ENCODE data around the gene ADAM10. TPM values are rescaled to one million over a fixed set of nuclear protein-coding genes. Genes with fewer than 3 reads are reported as not detected.

ADAM10 gene
- polyA plus RNA-seq, 1 donor (not counting 4 experiments of a cell fraction or from before 2014, with no cell fraction given): 198 TPM

DNA sequence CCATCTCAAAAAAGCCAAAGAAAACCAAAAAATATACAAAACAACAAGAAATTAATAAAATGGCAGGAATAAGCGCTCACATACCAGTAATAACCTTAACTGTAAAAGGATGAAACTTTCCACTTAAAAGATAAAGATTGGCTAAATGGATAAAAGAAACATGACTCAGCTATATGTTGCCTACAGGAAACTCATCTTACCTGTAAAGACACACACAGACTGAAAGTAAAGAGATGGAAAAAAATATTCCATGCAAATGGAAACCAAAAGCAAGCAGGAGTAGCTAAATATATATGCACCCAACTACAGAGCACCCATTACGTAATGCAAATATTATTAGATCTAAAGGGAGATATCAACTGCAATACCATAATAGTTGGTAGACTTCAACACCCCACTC lies 49.7 kb downstream of the ADAM10 start:
- H4K20me1 ChIP-seq (ENCODE audit: control insufficient read depth, extremely low read depth, insufficient read depth, low read length): peaks cover 10% of the 10 kb centered on the region

DNA sequence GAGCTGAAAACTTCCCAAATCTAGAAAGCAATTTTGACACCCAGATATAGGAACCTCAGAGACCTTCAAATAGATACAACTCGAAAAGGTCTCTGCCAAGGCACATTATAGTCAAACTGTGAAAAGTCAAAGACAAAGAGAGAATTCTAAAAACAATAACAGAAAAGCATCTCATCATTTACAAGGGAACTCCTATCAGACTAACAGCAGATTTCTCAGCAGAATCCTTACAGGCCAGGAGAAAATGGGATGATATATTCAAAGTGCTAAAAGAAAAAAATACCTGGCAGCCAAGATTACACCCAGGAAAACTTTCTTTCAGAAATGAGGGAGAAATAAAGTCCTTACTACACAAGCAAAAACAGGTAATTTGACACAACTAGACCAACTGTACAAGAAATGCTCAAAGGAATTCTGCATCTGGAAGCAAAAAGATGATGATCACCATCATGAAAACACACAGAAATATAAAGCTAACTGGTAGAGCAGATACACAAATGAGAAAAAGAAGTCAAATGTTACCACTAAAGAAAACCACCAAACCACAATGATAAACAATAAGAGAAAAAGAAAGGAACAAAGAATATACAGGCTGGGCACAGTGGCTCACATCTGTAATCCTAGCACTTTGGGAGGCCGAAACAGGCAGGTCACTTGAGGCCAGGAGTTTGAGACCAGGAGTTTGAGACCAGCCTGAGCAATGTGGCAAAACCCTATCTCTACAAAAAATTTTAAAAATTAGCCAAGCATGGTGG lies 50.4 kb downstream of the ADAM10 start:
- no peak for TF ChIP-seq EZH2 (IDR thresholded peaks at IDR 0.05; ENCODE audit: low read length)
- TF ChIP-seq, protein P1, sequence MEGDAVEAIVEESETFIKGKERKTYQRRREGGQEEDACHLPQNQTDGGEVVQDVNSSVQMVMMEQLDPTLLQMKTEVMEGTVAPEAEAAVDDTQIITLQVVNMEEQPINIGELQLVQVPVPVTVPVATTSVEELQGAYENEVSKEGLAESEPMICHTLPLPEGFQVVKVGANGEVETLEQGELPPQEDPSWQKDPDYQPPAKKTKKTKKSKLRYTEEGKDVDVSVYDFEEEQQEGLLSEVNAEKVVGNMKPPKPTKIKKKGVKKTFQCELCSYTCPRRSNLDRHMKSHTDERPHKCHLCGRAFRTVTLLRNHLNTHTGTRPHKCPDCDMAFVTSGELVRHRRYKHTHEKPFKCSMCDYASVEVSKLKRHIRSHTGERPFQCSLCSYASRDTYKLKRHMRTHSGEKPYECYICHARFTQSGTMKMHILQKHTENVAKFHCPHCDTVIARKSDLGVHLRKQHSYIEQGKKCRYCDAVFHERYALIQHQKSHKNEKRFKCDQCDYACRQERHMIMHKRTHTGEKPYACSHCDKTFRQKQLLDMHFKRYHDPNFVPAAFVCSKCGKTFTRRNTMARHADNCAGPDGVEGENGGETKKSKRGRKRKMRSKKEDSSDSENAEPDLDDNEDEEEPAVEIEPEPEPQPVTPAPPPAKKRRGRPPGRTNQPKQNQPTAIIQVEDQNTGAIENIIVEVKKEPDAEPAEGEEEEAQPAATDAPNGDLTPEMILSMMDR (optimal IDR thresholded peaks at IDR 0.05 in 1 of 3, IDR thresholded peaks at IDR 0.05 in 1 of 3, conservative IDR thresholded peaks at IDR 0.05 in 1 of 3; ENCODE audit: extremely low read depth in 1 of 3, insufficient read depth in 2 of 3, low read length in 3 of 3): no peak
- Histone ChIP-seq H3K79me2 (ENCODE audit: control insufficient read depth, insufficient read depth, low read length) (peaks cover 95% of the 10 kb centered on the region), H3K9me1 (ENCODE audit: control insufficient read depth, extremely low read depth, insufficient read depth, low read length) (no peaks in the 10 kb centered on the region), H3K27me3 (ENCODE audit: control insufficient read depth, extremely low read depth, insufficient read depth, low read length) (no peaks in the 10 kb centered on the region), H2AFZ (ENCODE audit: control insufficient read depth, low read length) (no peak overlapping the region), H3K4me2 (ENCODE audit: control insufficient read depth, extremely low read depth, insufficient read depth, low read depth, low read length) (no peak overlapping the region), H3K9me3 (ENCODE audit: control insufficient read depth, low read depth, low read length) (no peaks in the 10 kb centered on the region), H3K9ac (ENCODE audit: control insufficient read depth, extremely low read depth, insufficient read depth, low read length) (no peak overlapping the region), H3K27ac (ENCODE audit: control insufficient read depth, insufficient read depth, low read length) (no peak overlapping the region), H4K20me1 (ENCODE audit: control insufficient read depth, extremely low read depth, insufficient read depth, low read length) (peaks cover 10% of the 10 kb centered on the region), H3K36me3 (ENCODE audit: control insufficient read depth in 2 of 2, extremely low read depth in 1 of 2, insufficient read depth in 2 of 2, low read length in 2 of 2) (peaks cover 0 to 9% of the 10 kb centered on the region in 2 experiments), H3K4me1 (ENCODE audit: control insufficient read depth, extremely low read depth, insufficient read depth, low read length) (peaks cover 6% of the 10 kb centered on the region), H3K4me3 (ENCODE audit: control insufficient read depth in 2 of 3, extremely low read depth in 1 of 3, insufficient read depth in 2 of 3, low read depth in 1 of 3, low read length in 3 of 3) (no peak overlapping the region)
- DNase-seq (ENCODE audit: low read depth, low spot score) (no peak), FAIRE-seq (no peak)
- dilution Hi-C loops (cut with MboI; ENCODE audit: extremely low pct_ligation_motif_present, low sequenced_read_pairs): no loop called here

More for the DNA sequence above, 49.7 kb downstream of the ADAM10 start:
- peaks cover 92% of the 10 kb centered on the region for H3K79me2 ChIP-seq (ENCODE audit: control insufficient read depth, insufficient read depth, low read length)
- H3K27me3 ChIP-seq (ENCODE audit: control insufficient read depth, extremely low read depth, insufficient read depth, low read length): no peaks in the 10 kb centered on the region
- no peak overlapping the region for H3K4me3 ChIP-seq (ENCODE audit: control insufficient read depth in 2 of 3, extremely low read depth in 1 of 3, insufficient read depth in 2 of 3, low read depth in 1 of 3, low read length in 3 of 3)
- H3K4me1 ChIP-seq (ENCODE audit: control insufficient read depth, extremely low read depth, insufficient read depth, low read length): peaks cover 4% of the 10 kb centered on the region
- FAIRE-seq (no peak), DNase-seq (ENCODE audit: low read depth, low spot score) (no peak)
- H3K9me1 ChIP-seq (ENCODE audit: control insufficient read depth, extremely low read depth, insufficient read depth, low read length): no peaks in the 10 kb centered on the region
- no peak for TF ChIP-seq EZH2 (IDR thresholded peaks at IDR 0.05; ENCODE audit: low read length)
- TF ChIP-seq, protein P1 (optimal IDR thresholded peaks at IDR 0.05 in 1 of 3, IDR thresholded peaks at IDR 0.05 in 1 of 3, conservative IDR thresholded peaks at IDR 0.05 in 1 of 3; ENCODE audit: extremely low read depth in 1 of 3, insufficient read depth in 2 of 3, low read length in 3 of 3): no peak
- no peak overlapping the region for H3K4me2 ChIP-seq (ENCODE audit: control insufficient read depth, extremely low read depth, insufficient read depth, low read depth, low read length)
- H3K27ac ChIP-seq (ENCODE audit: control insufficient read depth, insufficient read depth, low read length): no peak overlapping the region
- H3K9me3 ChIP-seq (ENCODE audit: control insufficient read depth, low read depth, low read length): no peaks in the 10 kb centered on the region
- peaks cover 0 to 11% of the 10 kb centered on the region in 2 experiments for H3K36me3 ChIP-seq (ENCODE audit: control insufficient read depth in 2 of 2, extremely low read depth in 1 of 2, insufficient read depth in 2 of 2, low read length in 2 of 2)
- dilution Hi-C loops (cut with MboI; ENCODE audit: extremely low pct_ligation_motif_present, low sequenced_read_pairs): no loop called here
- no peak overlapping the region for H3K9ac ChIP-seq (ENCODE audit: control insufficient read depth, extremely low read depth, insufficient read depth, low read length)
- no peak overlapping the region for H2AFZ ChIP-seq (ENCODE audit: control insufficient read depth, low read length)
